Measurements from ENCODE around the gene SYCP2.
"Not testable (repeated sequence)": the region's sequence is repeated elsewhere in the genome, so short reads cannot be mapped to it uniquely, and the experiment has no call there.

The SYCP2 gene

GRCh38 chr20:59933296-59933848 is at the start of gene SYCP2:
Gene SYCP2 (minus strand): TSS chr20:59933637. CDS start chr20:59922413, 11,224 bp downstream.
- Mint-ChIP-seq H3K27me3 (no peaks in the 10 kb centered on the region), H3K4me1 (peaks cover 32% of the 10 kb centered on the region), H3K27ac (no peak within 1 kb of the TSS), H3K36me3 (peaks cover 1% of the 10 kb centered on the region), H3K9me3 (no peaks in the 10 kb centered on the region), H3K4me3 (peak within 1 kb of the TSS; percentile 82)

DNA sequence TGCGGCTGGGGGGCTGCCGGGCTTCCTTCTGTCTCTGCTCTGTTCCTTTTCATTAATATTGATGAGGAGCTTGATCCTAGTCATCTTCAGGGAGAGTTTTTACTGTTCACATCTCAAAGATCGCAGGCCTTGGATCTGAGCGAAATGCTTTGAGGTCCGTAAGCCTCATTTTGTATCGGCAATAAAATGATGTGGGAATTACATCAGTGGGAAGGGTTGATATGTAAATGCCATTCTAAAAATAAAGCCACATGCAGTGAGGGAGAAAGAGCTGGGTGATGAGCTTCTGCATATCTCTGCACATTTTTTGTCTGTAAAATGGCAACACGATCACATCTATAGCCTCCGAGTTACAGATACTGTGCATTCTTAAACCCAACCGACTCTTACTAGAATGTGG is 49.6 kb upstream of the SYCP2 start:
- peaks cover 8% of the 10 kb centered on the region for H3K36me3 Mint-ChIP-seq
- no peak overlapping the region for H3K27ac Mint-ChIP-seq

GRCh38 chr20:59977086-59977485 is 43.6 kb upstream of the SYCP2 start:
- no peak overlapping the region for H3K4me3 Mint-ChIP-seq
- no peaks in the 10 kb centered on the region for H3K27me3 Mint-ChIP-seq
- peaks cover 9% of the 10 kb centered on the region for H3K36me3 Mint-ChIP-seq
- no peaks in the 10 kb centered on the region for H3K9me3 Mint-ChIP-seq
- no peak overlapping the region for H3K27ac Mint-ChIP-seq
- H3K4me1 Mint-ChIP-seq = no peaks in the 10 kb centered on the region

More for the DNA sequence above, 49.6 kb upstream of the SYCP2 start:
- H3K27me3 Mint-ChIP-seq = no peaks in the 10 kb centered on the region
- no peaks in the 10 kb centered on the region for H3K9me3 Mint-ChIP-seq
- no peak overlapping the region for H3K4me3 Mint-ChIP-seq
- H3K4me1 Mint-ChIP-seq = no peaks in the 10 kb centered on the region

- Mint-ChIP-seq H3K36me3 (peaks cover 7% of the 10 kb centered on the region), H3K9me3 (no peaks in the 10 kb centered on the region), H3K27ac (no peak overlapping the region), H3K4me3 (no peak overlapping the region), H3K4me1 (no peaks in the 10 kb centered on the region), H3K27me3 (no peaks in the 10 kb centered on the region)
Observed at GRCh38 chr20:59976156-59976782, 42.8 kb upstream of the SYCP2 start.

- Mint-ChIP-seq H3K27ac (no peak overlapping the region), H3K4me3 (no peak overlapping the region), H3K36me3 (peaks cover 3% of the 10 kb centered on the region), H3K27me3 (no peaks in the 10 kb centered on the region), H3K4me1 (no peaks in the 10 kb centered on the region), H3K9me3 (no peaks in the 10 kb centered on the region)
Observed at GRCh38 chr20:59972037-59972801, 38.8 kb upstream of the SYCP2 start.

- no peaks in the 10 kb centered on the region for H3K4me1 Mint-ChIP-seq
- H3K9me3 Mint-ChIP-seq = no peaks in the 10 kb centered on the region
- no peaks in the 10 kb centered on the region for H3K27me3 Mint-ChIP-seq
- no peak overlapping the region for H3K27ac Mint-ChIP-seq
- no peak overlapping the region for H3K4me3 Mint-ChIP-seq
- peaks cover 3% of the 10 kb centered on the region for H3K36me3 Mint-ChIP-seq
Observed at GRCh38 chr20:59971428-59971827, 38.0 kb upstream of the SYCP2 start.

GRCh38 chr20:59966428-59966827 is 33.0 kb upstream of the SYCP2 start:
- no peak overlapping the region for H3K27ac Mint-ChIP-seq
- H3K4me3 Mint-ChIP-seq = no peak overlapping the region
- no peaks in the 10 kb centered on the region for H3K4me1 Mint-ChIP-seq
- no peaks in the 10 kb centered on the region for H3K36me3 Mint-ChIP-seq
- H3K9me3 Mint-ChIP-seq = no peaks in the 10 kb centered on the region
- no peaks in the 10 kb centered on the region for H3K27me3 Mint-ChIP-seq

- Mint-ChIP-seq H3K27me3 (no peaks in the 10 kb centered on the region), H3K4me3 (no peak overlapping the region), H3K9me3 (no peaks in the 10 kb centered on the region), H3K36me3 (no peaks in the 10 kb centered on the region), H3K4me1 (no peaks in the 10 kb centered on the region), H3K27ac (no peak overlapping the region)
Observed at GRCh38 chr20:59962155-59962554, 28.7 kb upstream of the SYCP2 start.

GRCh38 chr20:59961423-59961822 is 28.0 kb upstream of the SYCP2 start:
- H3K27ac Mint-ChIP-seq = no peak overlapping the region
- H3K27me3 Mint-ChIP-seq = no peaks in the 10 kb centered on the region
- H3K4me1 Mint-ChIP-seq = no peaks in the 10 kb centered on the region
- no peaks in the 10 kb centered on the region for H3K36me3 Mint-ChIP-seq
- H3K9me3 Mint-ChIP-seq = no peaks in the 10 kb centered on the region
- no peak overlapping the region for H3K4me3 Mint-ChIP-seq

- H3K36me3 Mint-ChIP-seq = no peaks in the 10 kb centered on the region
- H3K4me3 Mint-ChIP-seq = no peak overlapping the region
- H3K27ac Mint-ChIP-seq = no peak overlapping the region
- no peaks in the 10 kb centered on the region for H3K27me3 Mint-ChIP-seq
- no peaks in the 10 kb centered on the region for H3K9me3 Mint-ChIP-seq
- no peaks in the 10 kb centered on the region for H3K4me1 Mint-ChIP-seq
Observed at GRCh38 chr20:59958626-59959025, 25.2 kb upstream of the SYCP2 start.

- Mint-ChIP-seq H3K4me3 (no peak within 1 kb of the TSS), H3K27me3 (no peaks in the 10 kb centered on the region), H3K36me3 (no peaks in the 10 kb centered on the region), H3K27ac (no peak within 1 kb of the TSS), H3K4me1 (no peaks in the 10 kb centered on the region), H3K9me3 (no peaks in the 10 kb centered on the region)
Observed at GRCh38 chr20:59958123-59958522, 24.7 kb upstream of the SYCP2 start, which contains the start of gene CDH26. Gene CDH26 (plus strand): TSS chr20:59958423. CDS start chr20:59958727, 304 bp downstream.

- H3K27me3 Mint-ChIP-seq, H3K27ac Mint-ChIP-seq, H3K9me3 Mint-ChIP-seq, H3K4me1 Mint-ChIP-seq, H3K4me3 Mint-ChIP-seq, H3K36me3 Mint-ChIP-seq: not testable (repeated sequence)
Observed at GRCh38 chr20:59957568-59957967, 24.1 kb upstream of the SYCP2 start.

DNA sequence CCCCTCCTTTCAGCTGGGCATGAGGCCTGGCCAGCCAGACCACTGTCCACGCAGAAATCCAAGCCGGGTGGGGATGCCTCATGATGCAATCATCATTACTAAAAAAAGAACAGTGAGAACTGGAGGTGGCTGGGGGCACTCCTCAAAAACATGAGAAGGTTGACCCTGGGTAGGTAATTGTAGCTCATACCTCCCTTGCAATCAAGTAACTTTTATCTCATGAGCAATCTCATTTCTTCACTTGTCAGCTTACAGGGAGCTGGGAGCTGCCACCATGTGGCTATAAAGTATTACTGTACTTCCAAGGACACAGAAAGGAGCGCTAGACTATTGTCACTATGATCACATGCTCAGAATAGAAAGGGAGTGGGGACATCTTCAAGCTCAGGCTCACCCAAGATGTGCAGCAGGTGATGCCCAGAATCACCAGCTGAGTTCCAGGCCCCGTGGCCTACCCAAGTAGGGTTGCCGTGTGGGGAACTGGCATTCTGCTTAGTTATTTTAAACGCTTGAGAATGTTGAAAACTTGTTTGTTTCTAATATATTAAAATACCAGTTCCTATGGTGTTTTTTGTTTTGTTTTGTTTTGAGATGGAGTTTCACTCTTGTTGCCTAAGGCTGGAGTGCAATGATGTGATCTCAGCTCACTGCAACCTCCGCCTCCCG is 21.8 kb upstream of the SYCP2 start:
- no peaks in the 10 kb centered on the region for H3K27me3 Mint-ChIP-seq
- H3K36me3 Mint-ChIP-seq = no peaks in the 10 kb centered on the region
- no peaks in the 10 kb centered on the region for H3K9me3 Mint-ChIP-seq
- H3K4me1 Mint-ChIP-seq = no peaks in the 10 kb centered on the region
- H3K4me3 Mint-ChIP-seq = no peak overlapping the region
- no peak overlapping the region for H3K27ac Mint-ChIP-seq

DNA sequence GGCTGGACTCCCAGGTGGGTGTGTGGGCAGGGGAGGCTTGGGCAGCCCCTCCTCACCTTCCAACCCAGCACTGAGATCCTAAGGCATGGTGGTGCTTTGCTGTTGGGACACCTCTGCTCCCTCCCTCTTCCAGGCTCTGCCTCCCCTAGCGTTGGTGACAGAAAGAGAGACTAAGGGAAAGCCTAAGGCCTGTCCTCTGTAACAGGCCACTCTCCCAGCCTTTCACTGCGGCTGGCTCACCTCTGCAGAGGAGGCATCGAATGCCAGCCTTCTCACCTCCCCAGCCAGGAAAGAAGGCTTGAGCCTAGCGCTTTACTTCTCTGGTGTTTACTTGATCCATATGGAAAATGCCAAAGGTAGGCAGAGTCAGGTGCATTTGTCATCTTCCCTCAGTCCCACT is 21.3 kb upstream of the SYCP2 start:
- H3K4me3 Mint-ChIP-seq = no peak overlapping the region
- H3K36me3 Mint-ChIP-seq = no peaks in the 10 kb centered on the region
- H3K4me1 Mint-ChIP-seq = no peaks in the 10 kb centered on the region
- no peaks in the 10 kb centered on the region for H3K27me3 Mint-ChIP-seq
- no peaks in the 10 kb centered on the region for H3K9me3 Mint-ChIP-seq
- H3K27ac Mint-ChIP-seq = no peak overlapping the region

GRCh38 chr20:59949911-59950310 is 16.5 kb upstream of the SYCP2 start:
- Mint-ChIP-seq H3K4me1 (peaks cover 24% of the 10 kb centered on the region), H3K9me3 (no peaks in the 10 kb centered on the region), H3K27me3 (no peaks in the 10 kb centered on the region), H3K36me3 (peaks cover 2% of the 10 kb centered on the region), H3K27ac (no peak overlapping the region), H3K4me3 (no peak overlapping the region)

Measured in activated naive CD4-positive, alpha-beta T cell treated with anti-CD3 and anti-CD28 coated beads, Interleukin-2, amount 50 U/mL, for 24 hours (primary cell).